Tibial nerve (tissue), 4 donors: ENCODE measurements around the gene C22orf42.

Experiments
- EP300 ChIP-seq, 2 donors: sonication (generic); formaldehyde crosslinking; IDR thresholded peaks; one replicate each; pipeline ENCODE4 v1.6.1; 2017; ENCODE audit warnings: antibody characterized with exemption in 2 of 2, mild to moderate bottlenecking in 1 of 2
- POLR2A ChIP-seq, 2 donors: fragments of 450-650 bp; IDR thresholded peaks; one replicate each; pipeline ENCODE4 v1.6.1; 2017; ENCODE audit warnings: antibody characterized with exemption in 2 of 2, mild to moderate bottlenecking in 2 of 2, moderate library complexity in 2 of 2
- TF ChIP-seq, protein P1 (sequence below), 5 experiments: fragments of 200-600 bp in 3 of 5; fragments of 450-650 bp in 2 of 5; sonication (generic) in 3 of 5; IDR thresholded peaks; one replicate each; pipeline ENCODE4 v1.5.1; 2016 to 2019; ENCODE audit warnings: antibody characterized with exemption in 5 of 5, mild to moderate bottlenecking in 3 of 5, moderate library complexity in 2 of 5

DNA sequence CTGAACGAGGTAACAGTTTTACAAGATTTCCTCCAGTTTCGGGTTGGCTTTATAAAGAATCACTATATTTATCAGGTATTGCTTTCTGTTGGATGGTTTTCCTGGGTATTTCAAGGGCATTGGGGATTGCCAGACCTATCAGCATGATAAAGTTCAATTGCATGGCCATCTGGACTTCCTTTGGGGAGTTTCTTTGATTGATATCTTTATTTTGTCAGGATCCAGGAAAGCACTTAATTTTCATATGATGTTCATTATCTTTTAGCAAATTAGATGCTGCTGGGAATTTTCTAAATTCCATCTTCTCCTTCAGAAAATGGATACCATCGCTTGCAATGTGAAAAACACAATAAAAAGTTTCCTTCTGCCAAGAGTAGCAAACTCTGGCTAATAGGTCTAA is 24.5 kb upstream of the C22orf42 start:
- TF ChIP-seq, protein P1, sequence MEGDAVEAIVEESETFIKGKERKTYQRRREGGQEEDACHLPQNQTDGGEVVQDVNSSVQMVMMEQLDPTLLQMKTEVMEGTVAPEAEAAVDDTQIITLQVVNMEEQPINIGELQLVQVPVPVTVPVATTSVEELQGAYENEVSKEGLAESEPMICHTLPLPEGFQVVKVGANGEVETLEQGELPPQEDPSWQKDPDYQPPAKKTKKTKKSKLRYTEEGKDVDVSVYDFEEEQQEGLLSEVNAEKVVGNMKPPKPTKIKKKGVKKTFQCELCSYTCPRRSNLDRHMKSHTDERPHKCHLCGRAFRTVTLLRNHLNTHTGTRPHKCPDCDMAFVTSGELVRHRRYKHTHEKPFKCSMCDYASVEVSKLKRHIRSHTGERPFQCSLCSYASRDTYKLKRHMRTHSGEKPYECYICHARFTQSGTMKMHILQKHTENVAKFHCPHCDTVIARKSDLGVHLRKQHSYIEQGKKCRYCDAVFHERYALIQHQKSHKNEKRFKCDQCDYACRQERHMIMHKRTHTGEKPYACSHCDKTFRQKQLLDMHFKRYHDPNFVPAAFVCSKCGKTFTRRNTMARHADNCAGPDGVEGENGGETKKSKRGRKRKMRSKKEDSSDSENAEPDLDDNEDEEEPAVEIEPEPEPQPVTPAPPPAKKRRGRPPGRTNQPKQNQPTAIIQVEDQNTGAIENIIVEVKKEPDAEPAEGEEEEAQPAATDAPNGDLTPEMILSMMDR (IDR thresholded peaks at IDR 0.05), result no peak
- no peak for TF ChIP-seq POLR2A (IDR thresholded peaks at IDR 0.05)
- TF ChIP-seq EP300 (IDR thresholded peaks at IDR 0.05), result no peak
